GM21423 (cell line): Measurements from ENCODE around the gene PMM2.
"Not testable (repeated sequence)": the region's sequence is repeated elsewhere in the genome, so short reads cannot be mapped to it uniquely, and the experiment has no call there.

Experiments used
- ATAC-seq: cut with Tn5 transposase; IDR thresholded peaks from one replicate; pipeline ENCODE4 v1.9.1; 2021; ENCODE audit warnings: mild to moderate bottlenecking, moderate library complexity; ENCODE audit not compliant: unreplicated experiment

The PMM2 gene

DNA sequence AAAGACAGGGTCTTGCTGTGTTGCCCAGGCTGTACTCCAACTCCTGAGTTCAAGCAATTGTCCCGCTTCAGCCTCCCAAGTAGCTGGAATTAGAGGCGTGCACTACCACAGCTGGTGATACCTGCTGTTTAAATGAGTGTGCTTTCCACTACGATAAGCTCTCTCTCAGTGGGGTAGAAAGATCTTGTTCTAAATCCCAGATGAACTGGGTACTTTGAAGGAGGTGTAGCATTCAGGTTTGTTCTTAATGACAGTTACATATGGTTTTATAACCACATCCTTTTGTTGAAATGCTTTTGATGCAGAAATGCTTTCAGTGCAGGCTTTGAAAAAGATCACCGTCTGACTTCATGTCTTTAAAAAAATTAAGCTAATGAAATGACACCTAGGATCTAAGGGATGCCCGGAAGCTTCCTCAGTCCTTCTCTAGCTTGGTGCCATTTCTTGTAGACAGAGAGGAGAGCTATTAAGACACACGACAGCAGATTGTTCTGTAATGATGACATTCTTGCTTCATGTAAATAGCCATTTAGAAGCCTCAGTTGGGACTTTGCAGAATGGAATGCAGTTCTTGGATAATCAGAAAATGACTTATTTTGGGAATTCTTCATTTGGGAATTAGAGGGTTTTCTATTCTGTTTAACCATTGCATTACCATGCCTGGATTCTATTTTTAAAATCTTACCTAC lies 19.5 kb downstream of the PMM2 start:
- ATAC-seq: no peak

DNA sequence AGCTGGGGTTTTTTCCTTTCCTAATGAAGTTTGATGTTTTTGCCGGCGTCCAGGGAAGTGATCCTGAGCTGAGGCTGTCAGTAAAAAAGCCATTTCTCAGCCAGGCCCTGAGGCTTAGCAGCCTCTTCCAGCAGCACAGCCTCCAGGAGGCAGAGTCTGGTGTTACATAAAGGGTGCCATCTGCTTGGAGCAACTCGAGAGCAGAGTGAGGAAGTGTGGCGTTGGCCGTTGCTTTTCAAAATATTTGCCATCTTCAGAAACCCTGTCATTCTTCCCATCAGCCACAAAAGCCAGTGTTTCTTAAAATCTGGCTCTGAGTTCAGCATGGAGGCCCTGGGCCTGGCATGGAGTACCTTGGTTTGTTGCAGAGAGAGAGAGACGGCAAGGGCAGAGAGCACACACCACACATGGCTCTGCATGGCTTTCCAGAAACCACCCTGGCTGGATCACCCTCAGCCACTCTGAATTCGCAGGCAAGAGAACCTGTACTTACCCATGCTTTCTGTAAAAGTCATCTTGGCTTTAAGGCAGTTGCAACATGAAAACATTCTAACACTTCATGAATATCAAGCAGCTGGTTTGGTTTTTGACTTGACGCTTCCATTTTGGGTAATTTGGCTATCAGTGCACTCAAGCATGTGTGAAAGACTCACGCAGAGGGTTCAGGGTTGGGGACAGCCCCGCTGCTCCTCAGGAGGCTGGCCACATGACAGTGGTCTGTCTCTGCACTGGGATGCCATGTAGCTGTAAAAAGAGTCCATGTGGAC lies 21.0 kb downstream of the PMM2 start:
- ATAC-seq: peak; percentile 76

DNA sequence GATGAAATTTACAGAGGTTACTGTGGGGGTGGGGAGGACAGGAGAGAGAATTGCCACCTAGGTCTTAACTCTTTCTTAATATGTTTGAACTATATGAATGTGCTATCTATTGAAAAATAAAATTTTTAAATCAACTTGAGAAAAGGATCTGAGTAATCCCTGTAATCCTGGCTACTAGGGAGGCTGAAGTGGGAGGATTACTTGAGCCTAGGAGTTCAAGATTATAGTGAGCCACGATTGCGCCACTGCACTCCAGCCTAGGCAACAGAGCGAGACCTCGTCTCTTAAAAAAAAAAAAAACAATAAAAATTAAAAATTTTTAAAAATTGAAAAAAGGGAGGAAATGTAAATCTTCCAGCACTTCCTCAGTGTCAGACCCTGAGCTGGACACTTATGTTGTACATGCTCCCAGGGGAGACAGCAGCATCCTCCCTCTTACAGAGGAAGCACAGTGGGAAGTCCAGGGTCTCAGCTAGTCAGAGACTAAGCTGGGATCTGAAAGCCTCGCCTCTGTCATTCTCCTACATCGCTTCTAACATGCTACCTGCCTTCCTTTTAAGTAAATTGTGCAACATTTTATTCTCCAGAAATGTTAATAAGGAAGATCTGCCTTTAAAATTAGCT lies 21.9 kb downstream of the PMM2 start:
- no peak for ATAC-seq

DNA sequence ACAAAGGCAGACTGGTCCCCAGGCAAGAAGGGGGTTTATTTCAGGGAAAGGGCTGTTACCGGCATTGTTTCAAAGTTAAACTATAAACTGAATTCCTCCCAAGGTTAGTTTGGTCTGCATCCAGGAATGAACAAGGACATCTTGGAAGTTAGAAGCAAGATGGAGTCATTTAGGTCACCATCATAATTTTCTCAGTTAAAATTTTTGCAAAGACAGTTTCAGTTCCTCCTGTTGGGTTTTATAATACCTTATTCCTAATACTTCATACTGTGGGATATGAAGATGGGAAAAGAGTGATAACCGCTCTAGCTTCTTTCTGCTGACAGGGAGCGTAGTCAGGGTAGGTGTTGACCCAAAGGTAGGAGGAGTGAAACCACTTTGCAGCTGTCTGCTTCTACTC lies 24.8 kb downstream of the PMM2 start:
- ATAC-seq: no peak

DNA sequence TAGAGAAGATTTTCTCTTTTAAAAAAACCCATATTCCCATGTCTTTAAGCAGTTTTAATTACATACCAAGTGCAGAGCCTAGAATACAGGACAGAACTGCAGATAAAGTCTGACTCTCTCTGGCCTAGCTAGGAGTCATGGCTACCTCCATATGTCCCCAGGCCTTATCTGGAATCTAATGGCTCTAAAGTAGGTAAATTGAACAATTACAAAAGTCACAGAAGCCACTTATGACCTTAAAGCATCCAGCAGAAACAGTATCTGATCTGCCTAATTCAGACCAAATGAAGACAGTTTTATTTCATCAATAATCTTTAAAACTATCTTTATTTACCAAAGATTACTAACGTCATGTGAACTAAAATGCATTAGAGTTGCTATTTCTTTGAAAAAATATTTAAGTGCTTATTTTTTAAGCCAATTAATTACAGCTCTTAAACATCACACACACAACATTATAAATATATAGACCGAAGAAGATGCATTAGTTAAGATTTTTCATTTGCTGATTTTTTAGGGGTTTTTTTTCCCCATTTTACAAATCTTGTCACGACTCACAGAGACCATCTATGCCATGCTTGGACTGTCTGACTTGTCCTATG lies 28.7 kb downstream of the PMM2 start:
- ATAC-seq: no peak

DNA sequence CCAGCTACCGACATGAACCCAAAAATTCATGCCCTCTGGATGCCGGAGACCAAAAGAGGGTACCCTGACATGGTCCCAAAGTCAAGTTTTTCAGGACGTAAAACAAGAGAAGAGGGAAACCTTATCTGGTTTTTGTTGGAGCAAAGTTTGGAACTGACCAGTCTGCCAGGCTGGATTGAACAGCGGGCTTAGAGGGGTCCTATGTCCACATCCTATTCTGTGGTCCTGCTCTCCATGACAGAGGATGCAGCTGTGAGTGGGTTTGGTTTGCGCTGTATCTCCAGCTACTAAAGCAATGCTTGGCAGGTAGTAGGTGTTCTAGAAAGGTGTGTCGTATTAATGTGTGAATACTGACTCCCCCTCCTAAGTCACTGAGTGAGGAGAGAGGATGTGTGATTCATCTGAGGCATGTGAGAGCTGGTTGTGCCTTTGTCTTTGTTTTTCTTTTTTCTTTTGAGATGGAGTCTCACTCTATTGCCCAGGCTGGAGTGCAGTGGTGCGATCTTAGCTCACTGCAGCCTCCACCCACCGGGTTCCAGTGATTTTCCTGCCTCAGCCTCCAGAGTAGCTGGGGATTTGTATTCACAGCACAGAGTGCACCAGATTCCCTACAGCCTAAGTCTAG lies 31.0 kb downstream of the PMM2 start:
- ATAC-seq: no peak

DNA sequence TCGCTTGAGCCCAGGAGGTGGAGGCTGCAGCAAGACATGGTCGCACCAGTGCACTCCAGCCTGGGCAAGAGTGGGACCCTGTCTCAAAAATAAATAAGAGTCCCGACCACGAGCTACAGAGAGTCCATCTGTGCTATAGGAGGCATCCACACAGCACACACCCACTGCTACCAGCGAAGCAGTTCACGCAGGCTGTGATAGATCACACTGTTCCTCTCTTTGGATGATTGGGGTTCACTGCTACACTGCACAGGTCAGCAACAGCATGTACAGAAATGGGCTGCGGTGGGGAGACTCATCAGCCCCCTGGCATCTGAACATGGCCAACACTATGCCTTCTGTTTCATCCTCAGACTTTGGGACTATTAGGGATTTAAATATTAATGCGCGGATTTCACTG lies 33.8 kb downstream of the PMM2 start:
- no peak for ATAC-seq

DNA sequence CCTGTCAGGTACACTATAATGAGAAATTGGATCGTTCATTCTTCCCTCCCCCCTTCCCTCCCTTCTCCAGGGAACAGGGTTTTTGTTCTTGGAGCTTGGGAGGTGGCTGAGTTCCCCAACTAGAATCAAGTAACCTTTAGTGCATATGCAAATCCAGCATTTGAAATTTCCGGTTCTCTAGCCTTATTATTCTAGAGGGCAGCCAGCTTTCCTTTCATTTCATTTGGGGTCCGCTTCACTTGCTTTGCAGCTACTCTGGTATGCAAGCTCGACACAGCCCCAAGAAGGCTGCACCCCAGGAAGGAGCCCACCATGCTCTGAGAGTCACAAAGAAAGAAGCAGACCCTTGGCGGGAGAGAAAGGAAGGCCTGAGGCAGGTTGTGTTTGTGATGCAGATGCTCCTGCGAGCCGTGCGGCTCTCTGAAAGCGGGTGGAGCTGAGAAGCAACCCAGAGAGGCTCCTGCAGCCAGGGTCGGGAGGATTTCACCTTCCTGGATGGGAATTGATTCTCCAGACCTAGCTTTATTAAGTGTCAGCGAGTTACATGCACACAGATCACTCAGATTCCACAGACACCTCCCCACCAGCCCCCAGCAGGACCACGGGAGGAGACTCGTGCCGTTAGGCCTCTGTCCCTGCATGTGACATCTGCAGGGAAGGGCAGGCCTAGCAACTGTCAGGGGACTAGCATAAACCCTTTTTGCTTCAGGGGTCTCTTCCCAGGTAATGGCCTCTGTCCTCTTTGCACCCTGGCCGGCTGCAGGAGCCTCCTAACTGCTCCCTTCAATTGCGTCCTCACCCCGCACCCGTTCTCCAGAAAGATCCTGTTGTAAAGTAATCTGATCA lies 34.5 kb downstream of the PMM2 start:
- no peak for ATAC-seq

DNA sequence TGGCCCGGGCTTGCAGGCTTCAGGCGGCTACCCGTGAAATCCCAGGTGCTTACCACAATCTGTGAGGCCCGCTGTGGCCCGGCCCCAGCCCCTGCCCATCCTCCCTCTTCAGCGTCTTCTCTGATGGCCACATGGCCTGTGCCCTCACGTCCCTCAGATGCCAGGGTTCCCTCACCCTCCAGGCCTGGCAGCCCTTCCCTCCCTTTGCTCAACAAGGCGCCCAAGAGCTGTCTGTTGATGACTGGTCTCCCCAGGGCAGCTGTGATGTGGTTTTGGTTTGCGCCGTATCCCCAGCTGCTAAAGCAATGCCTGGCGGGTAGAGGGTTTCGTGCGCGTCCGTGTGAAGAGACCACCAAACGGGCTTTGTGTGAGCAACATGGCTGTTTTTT lies 35.1 kb downstream of the PMM2 start:
- ATAC-seq: no peak

DNA sequence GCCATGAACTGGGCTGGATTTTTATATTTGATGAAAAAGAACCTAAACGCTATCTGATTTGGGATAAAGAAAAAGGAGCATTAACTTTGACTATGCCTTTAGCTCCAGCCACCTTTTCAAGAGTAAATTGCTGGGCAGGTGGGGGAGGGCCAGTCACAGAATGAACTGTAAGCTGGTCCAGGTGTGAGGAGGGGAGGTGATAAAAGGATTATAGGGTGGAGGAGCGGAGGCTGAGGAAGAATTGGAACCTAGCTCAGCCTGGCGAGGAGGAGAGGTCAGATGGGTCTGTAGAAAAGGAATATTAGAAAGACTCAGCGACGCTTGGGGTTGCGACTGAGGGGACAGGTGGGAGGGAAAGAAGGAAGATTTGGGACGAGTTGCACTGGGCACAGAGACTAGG lies 39.2 kb downstream of the PMM2 start:
- ATAC-seq: not testable (repeated sequence)

DNA sequence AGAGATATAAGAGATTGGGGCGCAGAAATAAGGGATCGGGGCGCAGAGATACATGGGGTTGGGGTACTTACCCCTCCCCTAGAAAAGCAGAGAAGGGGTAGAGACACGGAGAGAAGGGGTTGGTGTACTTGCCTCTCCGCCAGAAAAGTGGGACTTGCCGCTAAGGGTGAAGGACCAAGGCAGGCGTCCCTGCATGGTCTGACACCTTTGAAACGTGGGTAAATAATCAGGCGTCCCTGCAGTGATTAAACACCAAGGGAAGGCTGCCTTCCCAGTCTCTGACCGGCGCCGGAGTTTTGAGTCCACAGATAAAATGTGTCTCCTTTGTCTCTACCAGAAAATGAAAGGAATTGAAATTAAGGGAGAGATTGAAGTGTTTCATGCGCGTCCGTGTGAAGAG lies 40.0 kb downstream of the PMM2 start:
- ATAC-seq: not testable (repeated sequence)

DNA sequence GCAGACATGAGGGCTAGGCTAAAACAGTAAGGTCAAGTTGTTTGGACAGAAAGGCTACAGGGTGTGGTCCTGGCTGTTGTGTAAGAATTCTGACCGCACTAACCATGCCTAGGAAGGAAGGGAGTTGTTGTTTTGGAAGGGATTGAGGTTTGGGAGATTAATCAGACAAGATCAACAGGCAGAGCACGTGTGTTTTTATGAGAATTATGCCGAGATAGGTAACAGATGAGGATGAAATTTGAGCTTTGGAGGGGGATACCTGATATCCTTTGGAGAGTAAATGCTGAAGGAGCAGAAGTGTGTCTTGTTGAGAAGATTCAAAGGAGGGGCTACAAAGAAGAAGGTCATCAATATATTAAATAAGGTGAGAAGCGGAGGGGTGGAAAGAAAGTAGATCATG lies 44.4 kb downstream of the PMM2 start:
- ATAC-seq: not testable (repeated sequence)

DNA sequence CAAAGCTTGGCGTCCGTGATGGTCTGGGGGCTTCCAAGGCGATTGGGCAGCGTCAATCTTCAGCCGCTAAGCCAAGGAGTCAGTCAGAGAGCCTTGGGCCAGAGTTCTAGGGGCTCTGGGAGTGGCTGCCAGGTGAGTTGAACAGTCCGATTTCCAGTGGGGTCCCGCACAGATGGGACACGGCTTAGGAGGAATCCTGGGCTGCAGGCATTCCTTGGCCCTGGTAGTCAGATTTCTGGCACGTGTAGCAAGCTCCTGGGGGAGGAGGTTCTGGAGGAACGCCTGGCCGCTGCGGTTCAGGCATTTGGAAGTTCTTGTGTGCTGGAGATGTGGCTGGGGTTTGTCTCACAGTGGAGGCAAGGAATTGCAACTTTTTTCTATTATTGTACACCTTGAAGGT lies 45.7 kb downstream of the PMM2 start:
- ATAC-seq: not testable (repeated sequence)

DNA sequence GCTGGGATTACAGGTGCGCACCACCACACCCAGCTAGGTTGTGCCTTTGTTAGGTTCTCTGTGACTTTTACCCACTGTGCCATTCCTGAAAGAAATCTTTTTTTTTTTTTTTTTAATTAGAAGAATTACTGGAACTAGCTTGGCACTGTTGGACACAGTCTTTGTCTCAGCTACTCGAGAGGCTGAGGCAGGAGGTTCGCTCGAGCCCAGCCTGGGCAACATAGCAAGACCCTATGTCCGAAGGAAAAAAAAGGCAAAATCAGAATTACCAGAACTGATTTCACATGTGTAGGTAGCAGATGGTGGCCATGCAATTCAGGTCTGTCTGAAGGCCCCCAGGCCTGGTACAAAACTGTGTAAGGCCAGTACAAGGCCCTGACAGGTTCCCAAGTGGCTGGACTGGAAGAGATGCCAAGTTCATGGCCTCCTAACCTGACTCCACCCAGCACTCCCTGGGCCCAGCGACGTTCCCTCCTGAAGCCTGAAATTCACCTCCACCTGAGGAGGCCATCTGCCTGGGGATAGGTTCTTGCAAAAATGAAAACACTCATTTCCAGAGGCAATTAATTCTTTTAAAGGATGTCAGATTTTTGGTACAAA lies 48.2 kb downstream of the PMM2 start:
- no peak for ATAC-seq

DNA sequence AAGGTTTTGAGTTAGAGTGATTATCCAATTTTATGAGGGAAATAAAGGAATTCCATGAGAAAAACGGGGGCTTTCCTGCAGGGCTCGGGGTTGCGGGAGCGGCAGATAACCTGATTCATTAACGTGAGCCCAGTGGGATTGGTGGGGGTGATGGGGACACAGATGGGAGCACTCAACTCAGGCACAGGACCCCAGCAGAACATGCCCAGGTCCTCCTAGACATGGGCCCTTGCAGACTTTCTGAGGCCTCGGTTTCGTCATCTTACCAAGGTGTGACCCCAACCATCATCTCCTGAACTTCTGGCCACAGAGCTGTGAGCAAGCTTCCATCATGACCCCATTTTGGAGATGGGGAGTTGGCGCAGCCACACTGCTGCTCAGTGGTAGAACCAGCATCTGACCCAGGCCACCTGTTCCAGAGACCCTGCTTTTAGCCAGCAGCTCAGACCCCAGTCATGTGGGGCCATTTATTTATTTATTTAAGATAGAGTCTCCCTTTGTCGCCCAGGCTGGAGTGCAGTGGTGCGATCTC lies 48.8 kb downstream of the PMM2 start:
- no peak for ATAC-seq

DNA sequence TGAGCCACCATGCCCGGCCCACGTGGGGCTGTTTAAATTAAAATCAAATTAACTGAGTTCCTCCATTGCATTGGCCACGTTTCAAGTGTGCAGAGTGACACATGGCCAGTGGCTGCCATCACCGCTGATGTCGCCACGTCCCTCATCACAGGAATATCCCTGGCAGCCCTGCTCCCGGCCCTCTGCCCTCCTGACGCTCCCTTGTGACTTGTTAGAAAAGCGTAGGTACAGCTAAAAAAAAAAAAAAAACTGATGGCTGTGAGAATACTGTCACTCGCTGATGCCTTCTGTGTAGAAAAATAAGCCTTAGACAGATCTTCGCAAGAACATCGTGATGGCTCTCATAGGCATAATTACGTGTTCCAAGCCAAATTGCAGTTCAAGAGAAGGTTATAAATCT lies 49.5 kb downstream of the PMM2 start:
- no peak for ATAC-seq

DNA sequence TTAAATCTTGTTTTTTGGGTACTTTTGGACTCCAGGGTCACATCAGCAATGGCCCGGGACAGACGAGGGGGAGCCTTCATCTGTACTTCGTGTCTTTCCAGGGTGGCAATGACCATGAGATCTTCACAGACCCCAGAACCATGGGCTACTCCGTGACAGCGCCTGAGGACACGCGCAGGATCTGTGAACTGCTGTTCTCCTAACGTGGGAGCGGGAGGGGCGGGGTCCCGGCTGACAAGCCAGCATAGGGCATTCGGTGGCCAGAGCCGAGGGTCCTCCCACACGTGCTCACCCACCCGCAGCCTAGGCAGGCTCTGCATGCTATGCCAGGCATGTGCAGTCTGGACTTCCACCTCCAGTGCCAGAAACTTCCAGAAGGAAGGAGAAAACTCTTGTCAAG lies 50.0 kb downstream of the PMM2 start:
- ATAC-seq: no peak

DNA sequence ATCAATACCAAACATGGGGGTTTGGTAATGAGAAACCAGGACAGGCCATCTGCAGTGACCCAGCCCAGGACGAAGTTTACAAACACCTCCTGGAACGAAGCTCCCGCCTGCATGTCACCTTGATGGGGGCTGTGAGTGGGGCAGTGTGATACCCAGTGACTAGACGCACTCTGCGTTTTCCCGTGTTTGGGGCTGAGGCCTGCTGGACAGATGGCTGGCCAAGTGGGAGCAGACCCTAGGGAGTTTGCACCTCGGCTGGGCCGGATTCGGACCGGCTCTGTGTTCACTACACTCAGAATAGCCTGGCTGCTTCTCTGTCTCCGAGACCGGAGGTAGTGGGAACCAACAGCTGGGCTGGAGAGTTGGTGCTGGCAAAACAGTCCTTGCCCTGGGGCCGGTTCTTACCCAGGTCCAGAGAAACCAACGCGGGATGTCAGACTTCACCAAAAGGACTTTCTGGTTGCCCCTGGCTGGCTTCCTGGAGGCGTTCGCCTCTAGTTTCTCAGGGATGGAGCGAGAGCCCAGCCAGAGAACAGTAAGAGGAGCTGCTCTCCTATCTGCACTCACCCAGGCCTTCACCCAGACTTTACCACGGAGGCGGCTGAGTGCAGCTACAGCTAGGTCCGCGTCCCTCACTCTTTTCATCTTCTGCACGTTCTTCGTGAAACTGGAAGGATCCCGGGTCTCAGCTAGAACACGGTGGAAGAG lies 50.7 kb downstream of the PMM2 start:
- ATAC-seq: no peak

DNA sequence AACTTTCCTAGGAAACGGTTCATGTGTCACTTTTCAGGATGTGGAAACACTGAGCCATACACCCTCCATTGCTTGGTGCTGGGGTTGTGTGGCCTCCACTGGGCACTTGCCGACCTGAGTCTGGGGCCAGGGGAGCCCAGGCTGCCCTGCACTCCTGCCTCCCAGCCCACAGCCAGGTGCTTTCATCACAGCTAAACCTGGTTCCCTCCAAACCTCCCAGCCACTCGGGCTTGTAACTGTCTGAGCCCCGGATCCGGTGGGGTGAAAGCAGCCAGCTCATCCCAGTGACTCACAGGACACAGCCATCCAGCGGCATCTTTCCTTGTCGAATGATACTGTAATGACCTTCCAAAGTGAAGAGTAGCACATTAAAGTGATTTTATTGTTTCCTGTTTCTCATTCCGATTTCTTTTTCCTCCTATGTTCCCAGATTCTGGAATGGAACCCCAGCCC lies 51.3 kb downstream of the PMM2 start:
- ATAC-seq: no peak
